Inferior parietal cortex (tissue), 1 donor: ENCODE measurements around the gene GALNT9.
"Not testable (repeated sequence)": the region's sequence is repeated elsewhere in the genome, so short reads cannot be mapped to it uniquely, and the experiment has no call there.

Source experiments
- DNase-seq: peaks from one replicate; pipeline ENCODE4 v3.0.0-alpha.2; 2016; ENCODE audit errors: extremely low spot score

The GALNT9 gene

DNA sequence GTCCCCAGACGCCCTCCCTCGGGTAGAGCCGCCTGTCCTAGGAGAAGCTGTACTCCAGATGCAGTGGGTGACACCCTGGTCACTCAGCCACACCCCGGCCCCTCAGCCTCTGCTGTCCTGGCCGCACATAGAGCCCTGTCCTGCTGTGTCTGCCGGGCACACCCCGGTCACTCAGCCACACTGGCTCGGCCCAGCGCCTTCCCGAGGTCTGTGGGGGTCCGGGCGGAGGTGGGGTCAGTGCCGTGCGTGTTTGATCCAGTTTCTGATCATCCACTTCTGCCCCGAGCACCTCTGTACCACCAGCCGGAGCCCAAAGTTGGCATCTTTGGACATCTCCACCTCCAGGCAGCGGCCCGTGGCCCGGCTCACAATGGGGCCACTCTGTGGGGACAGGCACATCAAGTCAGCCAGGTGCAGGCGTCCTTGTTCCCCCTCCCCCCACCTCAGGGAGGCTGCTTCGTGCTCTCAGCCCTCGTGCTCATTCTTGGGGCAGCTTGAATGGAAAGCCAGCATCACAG, 132.5 kb downstream of the GALNT9 start:
- DNase-seq = no peak

DNA sequence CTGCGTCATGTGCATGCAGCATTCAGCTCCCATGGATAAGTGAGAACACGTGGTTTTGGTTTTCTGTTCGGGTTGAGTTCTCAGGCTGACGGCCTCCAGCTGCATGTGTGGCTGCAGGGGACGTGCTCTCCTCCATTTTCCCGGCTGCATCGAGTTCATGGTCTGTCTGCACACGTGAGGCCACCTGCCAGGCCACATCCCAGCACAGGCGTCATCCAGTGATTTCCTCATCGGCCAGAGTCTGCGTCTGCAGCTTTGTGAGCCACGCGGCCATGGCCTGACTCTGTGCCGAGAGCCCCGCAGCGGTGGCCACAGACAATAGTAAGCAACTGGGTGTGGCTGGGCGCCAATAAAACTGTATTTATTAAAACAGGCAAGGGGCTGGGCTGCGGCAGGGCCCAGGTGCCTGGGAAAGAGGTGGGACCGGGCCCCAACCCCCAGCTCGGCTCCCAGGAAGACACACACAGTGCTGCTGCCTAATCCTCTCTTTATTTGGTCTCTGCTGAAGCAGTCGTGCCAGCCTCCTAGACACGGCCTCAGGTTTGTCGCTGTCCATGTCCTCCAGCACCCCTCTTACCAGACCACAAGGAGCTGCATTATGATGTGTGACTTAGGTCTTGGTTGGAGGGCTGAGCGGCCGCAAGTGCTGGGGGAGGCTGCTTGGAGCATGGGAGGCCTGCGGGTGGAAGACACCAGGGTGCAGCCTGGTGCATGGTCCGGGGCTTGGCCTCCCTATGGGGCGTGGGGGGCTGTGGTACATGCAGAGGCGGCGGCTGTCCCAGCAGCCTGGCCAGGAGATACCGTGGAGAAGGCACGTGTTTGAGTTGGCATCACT, 133.1 kb downstream of the GALNT9 start:
- DNase-seq = no peak

DNA sequence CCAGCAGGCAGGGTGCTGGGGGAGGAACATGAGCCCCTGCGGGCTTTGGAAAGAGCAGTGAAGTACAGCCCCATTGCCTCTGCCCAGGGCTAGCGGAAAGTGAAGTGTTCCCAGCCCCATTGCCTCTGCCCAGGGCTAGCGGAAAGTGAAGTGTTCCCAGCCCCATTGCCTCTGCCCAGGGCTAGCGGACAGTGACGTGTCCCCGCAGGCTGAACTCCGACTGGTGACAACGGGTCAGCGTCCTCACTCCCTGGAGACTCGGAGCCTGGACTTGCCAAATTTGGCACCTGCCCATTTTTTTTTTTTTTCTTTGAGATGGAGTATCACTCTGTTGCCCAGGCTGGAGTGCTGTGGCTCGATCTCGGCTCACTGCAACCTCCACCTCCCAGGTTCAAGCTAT, 134.1 kb downstream of the GALNT9 start:
- DNase-seq = not testable (repeated sequence)

DNA sequence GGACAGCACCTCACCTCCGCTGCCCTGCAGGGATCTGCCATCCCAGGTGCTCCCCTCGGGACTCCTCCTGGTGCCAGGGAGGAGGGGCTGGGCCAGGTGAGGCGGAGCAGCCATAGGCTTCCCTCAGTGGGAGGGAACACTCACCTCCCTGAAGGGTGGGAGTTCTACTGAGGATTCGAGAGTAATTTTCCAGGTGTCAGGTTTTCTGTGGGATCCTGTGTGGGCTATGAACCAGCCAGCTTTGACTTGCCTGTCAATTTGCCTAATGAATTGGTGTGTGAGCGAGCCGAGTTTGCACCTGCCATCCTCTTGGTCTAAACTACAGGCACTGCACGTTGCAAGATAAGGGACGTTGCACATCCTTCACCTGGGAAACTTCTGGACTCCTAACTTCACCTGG, 134.8 kb downstream of the GALNT9 start:
- DNase-seq = no peak

DNA sequence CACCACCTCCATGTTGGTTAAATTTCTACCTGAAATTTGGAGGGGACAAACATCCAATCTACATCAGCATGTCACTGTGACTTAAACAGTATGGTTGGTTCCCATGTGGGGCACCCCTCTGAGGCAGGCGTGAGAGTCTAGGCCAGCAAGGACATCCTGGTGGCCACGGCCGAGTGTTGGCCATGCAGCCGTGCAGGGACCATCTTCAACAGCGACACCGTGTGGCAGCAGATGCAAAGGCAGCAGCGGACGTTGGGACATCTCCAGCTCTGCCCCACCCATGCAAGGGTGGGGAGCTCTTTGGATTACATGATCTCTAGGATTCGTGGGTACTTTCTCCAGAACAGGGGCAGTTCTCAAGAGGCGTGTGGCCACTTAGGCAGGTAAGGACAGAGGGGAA, 135.3 kb downstream of the GALNT9 start:
- DNase-seq = no peak

DNA sequence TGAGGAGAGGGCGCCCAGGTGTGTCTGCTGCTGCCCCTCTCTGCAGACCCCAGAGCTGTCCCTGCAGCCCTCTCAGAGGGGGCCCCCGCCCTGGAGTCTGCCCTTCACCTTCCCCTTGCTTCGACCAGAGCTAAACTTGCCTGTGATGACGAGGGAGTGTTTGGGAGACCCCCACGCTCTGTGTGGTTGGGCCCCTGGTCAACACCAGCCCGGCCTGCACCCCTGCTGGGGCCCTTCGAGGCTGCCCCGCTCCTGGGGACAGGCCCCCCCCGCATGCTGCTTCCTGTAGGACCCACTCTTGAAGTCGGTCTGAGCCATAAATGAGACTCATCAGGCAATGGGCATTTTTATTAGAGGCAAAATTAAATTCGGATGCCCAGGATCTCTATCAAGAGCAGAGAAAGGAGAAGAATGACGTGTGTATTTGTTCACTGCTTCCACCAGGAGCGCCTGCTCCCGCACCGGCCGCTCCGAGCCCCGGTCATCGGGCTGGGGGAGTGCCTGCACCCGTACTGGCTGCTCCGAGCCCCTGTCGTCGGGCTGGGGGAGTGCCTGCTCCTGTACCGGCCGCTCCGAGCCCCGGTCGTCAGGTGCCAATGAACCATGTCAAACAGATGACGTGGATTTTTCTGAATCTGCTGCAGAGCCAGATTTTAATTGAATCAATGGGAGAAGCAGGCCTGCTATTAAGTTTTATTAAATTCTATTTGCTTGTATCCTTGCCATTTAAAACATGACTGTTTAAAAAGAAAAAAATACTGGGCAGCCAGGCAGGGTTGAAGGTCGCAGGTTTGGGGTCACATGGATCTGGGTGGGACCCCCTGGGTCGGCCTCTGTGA, 137.5 kb downstream of the GALNT9 start:
- DNase-seq = no peak

DNA sequence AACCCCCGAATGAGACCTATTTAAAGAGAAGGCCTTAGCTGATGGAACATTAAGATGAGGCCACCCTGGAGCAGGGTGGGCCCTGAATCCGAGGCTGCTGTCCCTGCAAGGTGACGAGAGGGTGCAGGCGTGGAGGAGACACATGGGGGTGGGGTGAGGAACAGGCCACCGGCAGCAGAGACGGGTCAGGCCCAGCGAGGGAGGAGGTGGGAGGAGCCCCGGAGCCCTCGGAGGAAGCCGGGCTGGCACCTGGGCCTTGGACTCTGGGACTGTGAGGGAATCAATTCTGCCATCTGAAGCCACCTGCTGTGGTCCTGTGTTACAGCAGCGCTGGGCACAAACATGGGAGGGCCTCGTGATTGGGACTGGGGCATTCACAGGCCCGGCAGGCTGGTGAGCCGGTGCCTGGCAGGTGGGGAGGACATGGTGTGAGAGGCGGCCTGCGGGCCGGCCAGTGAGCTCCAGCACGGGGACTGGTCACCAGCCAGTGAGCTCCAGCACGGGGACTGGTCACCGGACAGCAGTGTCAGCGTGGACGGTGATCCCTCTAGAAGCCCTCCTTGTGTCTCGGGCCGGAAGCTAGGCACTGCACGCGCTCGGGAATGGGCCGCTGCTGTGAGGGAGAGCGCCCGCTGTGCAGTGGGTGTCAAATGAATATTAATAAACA, 138.4 kb downstream of the GALNT9 start:
- no peak for DNase-seq

DNA sequence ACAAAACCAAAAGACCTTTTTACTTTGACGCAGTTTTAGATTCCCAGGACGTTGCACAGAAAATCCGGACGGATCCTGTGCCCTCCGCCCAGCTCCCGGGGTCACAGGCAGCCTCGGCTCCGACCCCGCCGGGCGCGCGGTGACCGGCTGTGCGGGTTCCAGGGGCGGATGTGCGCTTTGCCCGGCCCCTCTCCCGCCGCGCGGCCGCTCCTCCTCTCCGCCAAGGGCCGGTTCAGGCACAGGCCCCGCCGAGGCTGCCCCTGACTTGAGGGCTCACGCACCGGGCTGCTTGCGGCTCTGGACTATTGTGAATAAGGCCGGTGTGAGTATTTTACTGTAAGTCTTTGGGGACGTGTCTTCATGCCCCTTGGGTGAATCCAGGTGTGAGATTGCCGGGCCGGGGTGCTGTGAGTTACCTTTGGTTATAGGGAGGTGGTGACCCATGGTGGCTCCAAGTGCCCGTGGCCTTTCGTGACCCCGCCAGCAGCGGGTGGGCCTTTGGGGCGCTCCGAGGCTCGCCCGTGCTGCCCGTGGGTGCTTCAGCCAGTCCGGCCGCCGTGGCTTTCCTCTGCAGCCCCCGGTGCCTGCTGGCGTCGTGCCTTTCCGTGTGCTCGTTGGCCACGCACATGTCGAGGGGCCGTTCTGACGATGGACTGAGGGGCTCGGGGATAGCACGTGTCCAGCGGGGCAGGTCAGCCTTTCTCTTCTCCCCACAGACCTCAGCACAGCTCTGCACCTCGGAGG, 139.2 kb downstream of the GALNT9 start:
- no peak for DNase-seq

DNA sequence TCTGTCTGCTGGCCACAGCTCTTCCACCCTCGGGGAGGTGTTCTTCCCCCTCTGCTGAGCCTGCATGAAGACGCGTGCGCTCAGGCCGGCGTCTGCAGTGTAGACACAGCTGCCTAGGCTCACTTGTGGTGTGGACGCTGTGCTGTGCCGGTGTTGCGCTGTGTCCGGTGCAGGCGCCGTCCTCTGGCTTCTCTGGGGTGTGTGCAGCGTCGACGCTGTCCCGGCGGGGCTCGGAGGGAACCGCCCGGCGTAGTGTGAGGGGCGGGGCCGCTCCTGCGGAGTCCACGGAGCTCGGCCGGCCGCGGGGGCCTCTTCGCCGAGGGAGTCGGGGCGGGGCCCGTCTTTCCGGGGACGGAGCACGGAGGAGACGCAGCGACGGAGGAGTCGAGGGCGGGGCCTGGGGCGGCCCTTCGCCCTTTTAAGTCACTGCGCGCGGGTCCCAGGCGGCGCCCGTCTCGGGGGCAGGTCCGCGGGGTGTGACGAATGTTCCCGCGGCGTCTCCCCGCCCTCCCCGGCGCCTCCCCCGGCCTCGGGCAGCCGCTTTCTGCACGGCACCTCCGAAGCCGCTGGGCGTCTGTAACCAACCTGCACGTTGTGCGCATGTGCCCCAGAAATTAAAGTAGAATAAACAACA, 139.9 kb downstream of the GALNT9 start:
- peak; percentile 57 for DNase-seq

DNA sequence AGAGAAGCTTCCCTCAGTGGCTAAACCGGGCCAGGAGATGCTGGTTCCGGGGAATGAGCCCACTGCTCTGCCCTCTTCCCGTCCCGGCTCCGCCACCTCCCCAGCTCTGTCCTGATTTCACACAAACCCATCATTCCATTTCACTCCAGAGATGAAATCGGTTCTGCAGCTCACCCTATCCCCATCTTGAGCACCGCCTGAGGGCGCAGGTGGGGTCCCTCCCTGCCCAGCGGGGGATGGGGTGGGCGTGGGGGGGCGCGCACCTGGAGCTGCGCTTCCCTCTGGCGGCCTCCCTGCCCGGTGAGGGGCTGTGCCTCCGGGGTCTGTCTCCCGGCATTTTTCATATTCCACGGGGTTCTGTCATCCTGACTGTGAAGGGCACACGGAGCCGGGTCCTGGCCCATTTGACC, 140.5 kb downstream of the GALNT9 start:
- DNase-seq = no peak

DNA sequence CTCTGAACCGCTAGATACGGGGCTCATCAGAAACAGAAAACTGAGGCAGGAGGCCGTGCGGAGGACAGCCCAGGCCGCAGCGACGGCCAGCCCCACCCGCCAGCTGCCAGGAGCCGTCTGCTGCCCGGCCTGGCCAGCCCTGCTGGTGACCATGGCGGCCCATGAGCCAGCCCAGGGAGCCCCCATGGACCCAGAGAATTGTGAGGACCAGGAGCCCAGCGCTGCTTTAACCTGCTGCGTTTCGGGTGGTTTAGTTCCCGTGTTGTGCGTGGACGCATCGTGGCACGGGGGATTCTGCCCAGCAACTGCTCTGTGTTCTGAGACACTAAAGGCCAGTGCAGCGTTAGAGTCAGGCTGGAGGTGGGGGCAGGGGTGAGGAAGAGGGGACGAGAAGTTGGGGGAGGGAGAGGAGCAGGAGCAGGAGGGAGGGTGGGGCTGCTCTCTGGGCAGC, 140.9 kb downstream of the GALNT9 start:
- no peak for DNase-seq

DNA sequence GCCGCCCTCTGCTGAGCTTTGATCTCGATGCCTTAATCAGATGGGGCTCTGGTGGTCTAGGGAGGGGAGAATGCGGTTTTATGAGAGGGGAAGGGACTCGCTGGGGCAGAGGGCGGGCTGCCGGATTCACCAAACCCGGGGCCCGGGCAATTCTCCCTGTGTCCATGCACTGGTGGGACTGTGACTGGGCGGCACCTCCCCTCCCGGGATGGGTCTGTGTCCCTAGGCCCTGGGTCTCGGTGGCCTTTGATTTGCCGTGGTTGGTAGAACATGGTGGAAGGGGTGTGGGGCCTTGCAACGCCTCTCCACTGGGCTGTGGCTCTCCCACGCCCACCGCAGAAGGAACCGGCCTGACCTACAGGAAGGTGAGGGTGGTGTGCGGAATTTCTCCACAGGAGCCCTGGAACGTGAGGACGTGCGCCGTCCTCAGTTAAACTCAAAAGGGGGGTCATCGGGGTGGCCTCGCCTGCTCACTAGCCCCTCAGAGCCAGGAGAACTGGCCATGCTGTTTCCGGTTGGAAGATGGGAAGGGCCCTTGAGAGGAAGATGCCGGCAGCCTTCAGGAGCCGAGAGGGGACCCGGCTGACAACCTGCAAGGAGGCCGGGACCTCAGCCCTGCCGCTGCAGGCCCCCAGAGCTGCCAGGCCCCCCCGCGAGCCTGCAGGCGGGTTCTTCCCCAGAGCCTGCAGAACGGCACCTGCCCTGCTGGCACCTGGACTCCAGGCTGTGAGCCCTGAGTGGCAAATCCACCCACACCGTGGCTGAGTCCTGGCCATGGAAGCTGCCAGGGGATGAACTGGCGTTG, 141.5 kb downstream of the GALNT9 start:
- no peak for DNase-seq

DNA sequence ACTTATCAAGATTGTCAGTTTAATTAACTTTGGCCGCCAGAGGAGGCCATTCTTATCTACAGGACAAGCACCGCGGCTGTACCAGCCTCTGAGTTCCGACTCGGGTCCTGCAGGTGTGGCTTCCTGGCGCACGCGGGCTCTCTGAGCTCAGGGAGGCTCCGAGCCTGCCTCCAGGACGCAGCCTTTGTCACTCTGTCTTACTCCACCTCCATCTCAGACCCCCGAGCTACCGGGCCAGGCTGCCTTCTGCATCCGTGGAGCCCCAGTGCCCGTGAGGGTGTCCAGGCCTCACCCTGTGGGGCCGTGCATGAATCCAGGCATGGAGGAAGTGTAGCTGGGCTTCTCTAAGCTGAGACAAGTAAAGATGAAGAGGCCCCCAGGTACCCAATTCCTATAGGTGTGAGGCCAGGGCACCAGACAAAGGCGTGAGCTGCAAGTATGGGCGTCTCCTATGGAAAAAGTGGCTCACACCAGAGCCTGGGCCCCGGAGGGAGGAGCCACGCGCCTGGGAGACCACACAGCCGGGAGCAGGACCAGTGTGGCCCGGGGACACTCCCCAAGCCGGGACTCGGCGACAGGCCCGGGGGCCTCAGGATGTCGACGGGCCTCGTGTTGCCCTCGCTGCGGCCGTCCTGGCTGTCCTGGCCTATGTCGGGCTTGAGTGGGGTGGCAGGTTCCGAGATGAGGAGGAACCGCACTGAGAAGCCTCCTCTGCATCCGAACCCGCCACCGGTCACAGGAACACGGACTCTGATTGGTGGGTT, 142.3 kb downstream of the GALNT9 start:
- no peak for DNase-seq

DNA sequence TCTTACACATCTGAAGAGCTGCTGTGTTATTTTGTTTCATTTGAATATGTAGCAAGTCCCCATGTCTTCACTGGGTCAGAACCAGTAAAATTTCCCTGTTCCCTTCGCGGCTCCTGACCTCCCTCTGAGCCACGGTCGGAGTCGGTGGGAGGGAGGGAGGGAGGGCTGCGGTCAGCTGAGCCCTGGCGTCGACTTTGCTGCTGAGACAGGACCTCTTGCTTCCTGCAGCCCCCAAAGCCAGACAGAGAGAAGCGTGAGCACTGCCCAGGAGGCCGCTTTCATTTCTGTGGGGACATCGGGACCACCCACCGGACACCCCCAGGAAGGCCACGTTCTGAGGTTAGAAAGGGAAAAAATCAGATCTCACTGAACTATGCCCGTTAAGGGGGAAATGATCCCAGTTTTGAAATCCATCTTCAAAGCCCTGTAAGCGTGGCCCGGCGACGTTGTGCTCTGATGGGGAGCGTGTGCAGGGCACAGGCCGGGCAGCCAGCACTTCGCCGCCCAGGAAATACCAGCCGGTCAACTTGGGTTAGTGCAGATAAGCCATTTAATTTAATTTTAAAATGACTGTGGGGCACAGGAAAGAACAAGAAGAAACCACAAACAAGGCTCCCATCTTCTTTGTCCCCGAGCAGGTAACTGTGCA, 143.1 kb downstream of the GALNT9 start:
- DNase-seq = no peak

DNA sequence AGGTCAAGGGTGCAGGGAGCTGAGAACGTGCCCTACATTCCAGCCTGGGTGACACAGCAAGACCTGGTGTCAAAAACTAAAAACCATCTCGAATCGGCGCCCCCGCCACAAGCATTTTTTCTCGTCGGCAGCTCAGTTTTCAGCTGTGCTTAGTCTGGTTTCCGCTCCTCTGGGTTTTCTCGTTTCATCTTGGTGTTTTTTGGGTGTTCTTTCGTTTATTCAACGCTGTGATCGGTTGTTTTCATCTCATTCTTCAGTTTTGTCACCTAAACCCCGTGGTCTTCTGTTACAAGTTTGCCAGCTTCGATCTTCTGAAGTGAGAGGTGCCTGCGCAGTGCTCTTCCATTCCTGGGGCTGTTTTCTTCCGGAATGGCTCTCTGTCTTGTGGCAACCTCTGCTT, 143.7 kb downstream of the GALNT9 start:
- DNase-seq = no peak

DNA sequence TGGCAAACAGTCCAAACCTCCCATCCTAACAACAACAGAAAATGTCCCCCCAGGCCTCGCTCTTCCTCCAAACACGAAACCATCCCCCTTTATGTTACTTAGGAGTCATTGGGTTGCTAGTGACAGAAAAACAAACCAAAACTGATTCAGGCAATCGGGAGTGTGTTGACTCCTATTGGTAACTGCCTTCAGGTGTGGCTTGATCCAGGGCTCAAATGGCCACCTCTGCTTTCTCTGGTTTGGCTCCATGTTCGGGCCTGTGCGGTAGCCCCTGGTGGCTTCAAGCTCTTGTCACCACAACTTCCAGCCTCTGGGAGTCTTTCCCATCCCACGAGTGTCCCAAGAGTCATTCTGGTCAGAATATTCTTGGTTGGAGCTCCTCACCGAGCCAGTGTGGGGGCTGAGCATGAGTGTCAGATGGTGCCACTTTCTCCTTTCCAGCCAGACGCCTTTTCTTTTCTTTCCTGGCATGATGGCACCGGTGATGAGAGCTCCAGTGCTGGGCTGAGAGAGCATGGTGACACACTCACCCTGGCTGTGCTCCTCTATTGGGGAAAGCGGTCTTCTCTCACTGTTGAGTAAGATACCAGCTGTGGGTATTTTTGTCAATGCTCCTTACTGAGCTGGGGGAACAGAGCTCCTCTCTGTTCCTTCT, 146.6 kb downstream of the GALNT9 start:
- DNase-seq = no peak

DNA sequence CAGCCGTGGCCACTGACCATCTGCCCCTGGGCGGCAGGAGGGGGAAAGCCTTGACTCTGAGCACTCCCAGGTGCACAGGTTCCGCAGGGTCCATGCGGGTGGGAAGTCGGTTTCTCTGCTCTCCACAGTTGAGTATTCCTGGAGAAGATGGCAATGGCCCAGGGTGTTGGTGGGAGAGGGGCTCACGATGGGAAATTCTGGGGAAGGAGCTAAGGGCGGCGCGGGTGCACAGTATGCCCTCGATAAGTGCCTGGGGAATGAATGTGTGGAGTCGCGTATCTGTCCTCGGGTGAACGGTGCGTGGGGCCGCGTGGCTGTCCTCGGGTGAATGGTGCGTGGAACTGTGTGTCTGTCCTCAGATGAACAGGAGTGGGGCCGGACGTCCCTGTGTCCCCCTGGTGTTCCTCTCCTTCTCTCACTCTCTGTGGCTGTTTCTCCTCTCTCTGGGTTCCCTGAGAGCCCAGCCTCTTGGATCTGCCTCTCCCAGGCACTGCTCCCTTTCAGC, 147.1 kb downstream of the GALNT9 start:
- DNase-seq = no peak

DNA sequence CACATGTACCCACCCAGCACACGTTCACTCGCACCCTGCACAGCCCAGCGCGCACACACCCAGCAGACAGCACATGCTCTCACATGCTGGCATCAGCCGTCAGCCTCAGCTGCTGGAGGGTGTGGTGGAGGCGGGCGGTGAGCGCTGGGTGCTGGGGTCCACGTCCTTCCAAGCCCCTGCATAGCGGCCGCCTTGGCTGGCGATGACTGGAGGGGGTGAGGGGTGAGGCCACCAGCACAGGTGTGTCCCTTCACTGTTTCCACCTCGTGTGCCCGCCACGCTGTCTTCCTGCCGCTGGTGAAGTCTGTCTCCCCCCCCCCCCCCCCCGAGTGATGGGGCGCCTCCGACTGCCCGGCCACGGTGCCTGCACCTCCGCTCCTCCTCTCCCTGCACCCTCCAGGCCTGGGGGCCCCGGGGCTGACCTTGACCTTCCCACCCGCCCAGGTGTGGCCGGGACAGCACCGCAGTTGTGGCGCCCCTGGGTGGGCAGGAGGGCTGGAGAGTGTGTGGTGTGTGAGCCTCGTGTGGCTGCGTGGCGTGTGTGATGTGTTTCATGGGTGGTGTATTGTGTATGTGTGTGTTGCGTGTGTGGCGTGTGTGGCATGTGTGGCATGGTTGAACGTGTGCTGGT, 147.7 kb downstream of the GALNT9 start:
- DNase-seq = no peak
